H1 (cell line): ENCODE results near the gene ACOT7. TPM values are rescaled to one million over a fixed set of nuclear protein-coding genes. Genes with fewer than 3 reads are reported as not detected.

Experiments used
- CTCF ChIA-PET: fragments of 300-600 bp; sonication (Branson Sonifier 250); formaldehyde crosslinking; loops from one replicate; lab custom pipeline; 2021; ENCODE audit not compliant: partially characterized antibody; lab: Charles Lee
- POLR2A ChIA-PET: fragments of 300-600 bp; sonication (Branson Sonifier 250); formaldehyde crosslinking; loops from one replicate; lab custom pipeline; 2021; ENCODE audit warnings: inconsistent platforms; ENCODE audit not compliant: partially characterized antibody; lab: Charles Lee
- DNase-seq, 2 experiments: peaks; one replicate each; pipeline versions ENCODE4 v3.0.0 to v3.0.0-alpha.2; 2010 to 2022; ENCODE audit warnings: low spot score in 2 of 2, low read depth in 1 of 2, mixed read lengths in 1 of 2
- FAIRE-seq: peaks from 2 replicates; lab custom pipeline; 2011; peaks lifted over from hg19 to GRCh38; lab: Jason Lieb, UNC
- H2AFZ ChIP-seq: 2 replicates; pipeline ENCODE4 v1.8.1; 2012; ENCODE audit warnings: low read length, inconsistent platforms
- H2AK5ac ChIP-seq: 2 replicates; pipeline ENCODE4 v1.6.1; 2013; ENCODE audit warnings: low read depth, low read length
- H2BK120ac ChIP-seq: replicated peaks from 2 replicates; pipeline ENCODE3; 2013; ENCODE audit warnings: low read depth, low read length, inconsistent platforms
- H2BK12ac ChIP-seq: 2 replicates; pipeline ENCODE4 v1.6.1; 2013; ENCODE audit warnings: low read depth, low read length
- H2BK15ac ChIP-seq: 2 replicates; pipeline ENCODE4 v1.6.1; 2013; ENCODE audit warnings: low read length
- H2BK20ac ChIP-seq: 2 replicates; pipeline ENCODE4 v1.6.1; 2013; ENCODE audit warnings: low read length
- H2BK5ac ChIP-seq: 2 replicates; pipeline ENCODE4 v1.6.1; 2013; ENCODE audit warnings: low read depth, low read length
- H3K14ac ChIP-seq: 2 replicates; pipeline ENCODE4 v1.6.1; 2013; ENCODE audit warnings: inconsistent platforms; ENCODE audit not compliant: insufficient read length
- H3K18ac ChIP-seq: 2 replicates; pipeline ENCODE4 v1.6.1; 2013; ENCODE audit warnings: low read length; ENCODE audit errors: extremely low read depth
- H3K23ac ChIP-seq: 2 replicates; pipeline ENCODE4 v1.6.1; 2013; ENCODE audit warnings: inconsistent platforms; ENCODE audit not compliant: insufficient read length
- H3K23me2 ChIP-seq: 2 replicates; pipeline ENCODE4 v1.6.1; 2013; ENCODE audit warnings: low read depth, low read length
- H3K27ac ChIP-seq: 2 replicates; pipeline ENCODE4 v1.6.1; 2011; ENCODE audit warnings: low read depth, low read length, inconsistent platforms
- H3K27me3 ChIP-seq, 4 experiments: replicated peaks in 1 of 4; 1 replicate in 1 of 4; 2 replicates in 3 of 4; pipeline versions ENCODE4 v1.6.1 to v1.8.1; 2011 to 2013; ENCODE audit warnings: low read length in 3 of 4, mild to moderate bottlenecking in 3 of 4, inconsistent platforms in 2 of 4, mixed read lengths in 2 of 4, moderate library complexity in 1 of 4; ENCODE audit not compliant: control insufficient read depth in 3 of 4, insufficient read depth in 3 of 4; ENCODE audit errors: extremely low read depth in 1 of 4
- H3K36me3 ChIP-seq, 4 experiments: 2 replicates each; pipeline versions ENCODE4 v1.6.1 to v1.8.1; 2011 to 2013; ENCODE audit warnings: mild to moderate bottlenecking in 4 of 4, low read length in 3 of 4, moderate library complexity in 2 of 4, control low read depth in 1 of 4, inconsistent platforms in 1 of 4; ENCODE audit not compliant: insufficient read depth in 4 of 4, control insufficient read depth in 2 of 4
- H3K4ac ChIP-seq: replicated peaks from 2 replicates; pipeline ENCODE3; 2013; ENCODE audit warnings: low read length, low read depth, mixed read lengths, inconsistent platforms; ENCODE audit not compliant: insufficient read length
- H3K4me1 ChIP-seq, 4 experiments: replicated peaks in 1 of 4; 1 replicate in 1 of 4; 2 replicates in 3 of 4; pipeline versions ENCODE4 v1.6.1 to v1.8.1; 2011 to 2013; ENCODE audit warnings: low read length in 3 of 4, inconsistent platforms in 2 of 4, mixed read lengths in 1 of 4; ENCODE audit not compliant: insufficient read depth in 4 of 4, control insufficient read depth in 3 of 4
- H3K4me2 ChIP-seq, 2 experiments: 2 replicates each; pipeline versions ENCODE4 v1.6.1 to v1.8.1; 2011 to 2013; ENCODE audit warnings: low read depth in 2 of 2, low read length in 2 of 2, control low read depth in 1 of 2, inconsistent platforms in 1 of 2, mild to moderate bottlenecking in 1 of 2; ENCODE audit not compliant: insufficient read depth in 1 of 2
- H3K4me3 ChIP-seq, 4 experiments: fragments of 200-600, 300-600 bp in 1 of 4; sonication (generic), shearing (Covaris generic), sonication (Bioruptor Twin) in 1 of 4; 2 replicates each; pipeline versions ENCODE4 v1.5.1 to v1.8.1; 2011 to 2016; ENCODE audit warnings: low read length in 4 of 4, low read depth in 3 of 4, control low read depth in 2 of 4, inconsistent platforms in 2 of 4, mild to moderate bottlenecking in 2 of 4, mixed read lengths in 1 of 4, moderate library complexity in 1 of 4; ENCODE audit not compliant: insufficient read depth in 2 of 4; ENCODE audit errors: extremely low read depth in 1 of 4
- H3K56ac ChIP-seq: replicated peaks from 2 replicates; pipeline ENCODE3; 2013; ENCODE audit warnings: low read depth, mild to moderate bottlenecking, mixed read lengths, low read length, inconsistent platforms; ENCODE audit not compliant: insufficient read length
- H3K79me1 ChIP-seq: 2 replicates; pipeline ENCODE4 v1.6.1; 2013; ENCODE audit warnings: low read depth, low read length, control low read depth
- H3K79me2 ChIP-seq, 2 experiments: 2 replicates each; pipeline versions ENCODE4 v1.6.1 to v1.8.1; 2012 to 2013; ENCODE audit warnings: low read length in 2 of 2, mild to moderate bottlenecking in 2 of 2, inconsistent platforms in 1 of 2; ENCODE audit not compliant: insufficient read depth in 2 of 2, control insufficient read depth in 1 of 2
- H3K9ac ChIP-seq, 4 experiments: replicated peaks in 1 of 4; 1 replicate in 1 of 4; 2 replicates in 3 of 4; pipeline versions ENCODE4 v1.6.1 to v1.8.1; 2011 to 2013; ENCODE audit warnings: low read depth in 3 of 4, low read length in 3 of 4, control low read depth in 2 of 4, mild to moderate bottlenecking in 2 of 4, moderate library complexity in 2 of 4, inconsistent platforms in 1 of 4; ENCODE audit errors: extremely low read depth in 1 of 4
- H3K9me3 ChIP-seq, 2 experiments: 2 replicates each; pipeline versions ENCODE4 v1.6.1 to v1.8.1; 2012 to 2013; ENCODE audit warnings: mild to moderate bottlenecking in 2 of 2, moderate library complexity in 2 of 2, control low read depth in 1 of 2, inconsistent platforms in 1 of 2, low read depth in 1 of 2, low read length in 1 of 2, mixed read lengths in 1 of 2; ENCODE audit not compliant: insufficient read depth in 2 of 2
- H4K20me1 ChIP-seq, 2 experiments: replicated peaks in 1 of 2; 2 replicates each; pipeline versions ENCODE3 to v1.8.1; 2011 to 2013; ENCODE audit warnings: inconsistent platforms in 2 of 2, low read length in 2 of 2, mild to moderate bottlenecking in 1 of 2; ENCODE audit not compliant: insufficient read depth in 2 of 2, control insufficient read depth in 1 of 2
- H4K5ac ChIP-seq: 2 replicates; pipeline ENCODE4 v1.6.1; 2013; ENCODE audit warnings: low read length, low read depth, mixed read lengths, inconsistent platforms; ENCODE audit not compliant: insufficient read length
- H4K8ac ChIP-seq: 2 replicates; pipeline ENCODE4 v1.8.0; 2013; ENCODE audit warnings: mild to moderate bottlenecking, moderate library complexity, low read length, inconsistent platforms; ENCODE audit not compliant: insufficient read depth; ENCODE audit errors: extremely low read depth
- H4K91ac ChIP-seq: replicated peaks from 2 replicates; pipeline ENCODE3; 2013; ENCODE audit warnings: low read length, mixed read lengths, inconsistent platforms; ENCODE audit not compliant: insufficient read length
- BACH1 ChIP-seq: IDR thresholded peaks from 2 replicates; pipeline ENCODE4 v1.6.1; 2012; ENCODE audit warnings: low read length, improper control_type of control experiment
- JUN ChIP-seq: IDR thresholded peaks from 2 replicates; pipeline ENCODE4 v1.6.1; 2011; ENCODE audit warnings: low read depth, mild to moderate bottlenecking, improper control_type of control experiment, low read length
- MAX ChIP-seq: IDR thresholded peaks from 2 replicates; pipeline ENCODE4 v1.6.1; 2012; ENCODE audit warnings: inconsistent platforms
- POU5F1 ChIP-seq: IDR thresholded peaks from 2 replicates; pipeline ENCODE4 v1.6.1; 2011; ENCODE audit warnings: low read depth, mild to moderate bottlenecking, low read length, moderate library complexity
- RXRA ChIP-seq: IDR thresholded peaks from 2 replicates; pipeline ENCODE4 v1.6.1; 2011; ENCODE audit warnings: low read depth, mild to moderate bottlenecking, low read length, moderate library complexity; ENCODE audit not compliant: insufficient read depth
- SIX5 ChIP-seq: IDR thresholded peaks from 2 replicates; pipeline ENCODE4 v1.6.1; 2011; ENCODE audit warnings: mild to moderate bottlenecking, low read depth, low read length
- SUZ12 ChIP-seq: fragments of 200-600 bp; sonication (generic); IDR thresholded peaks from 2 replicates; pipeline ENCODE4 v1.6.1; 2012; ENCODE audit warnings: mild to moderate bottlenecking, inconsistent platforms, low read length, moderate library complexity, mixed read lengths
- WGBS, 2 experiments: shearing (Covaris generic) in 1 of 2; methylation state at CpG; one replicate each; pipeline versions ENCODE4 v1.1.6 to v1.1.7; 2013 to 2015; ENCODE audit warnings: low lambda C conversion rate in 2 of 2, mixed read lengths in 2 of 2, inconsistent platforms in 1 of 2, low coverage in 1 of 2, missing lambda C conversion rate in 1 of 2; ENCODE audit not compliant: insufficient replicate concordance in 2 of 2, insufficient coverage in 1 of 2, insufficient read length in 1 of 2; ENCODE audit errors: extremely low coverage in 1 of 2, missing lambda C conversion rate in 1 of 2; 5-methylcytosine and 5-hydroxymethylcytosine counted together
- polyA plus RNA-seq, 7 experiments: library from polyadenylated mRNA; depleted of rRNA in 3 of 7; stranded (reverse) in 5 of 7; unstranded in 2 of 7; fragments of >200 nt in 5 of 7; fragments of 200-250 nt in 2 of 7; gene quantifications; 1 replicate in 5 of 7; 2 replicates in 1 of 7; 4 replicates in 1 of 7; pipeline versions ENCODE4 v1.2.1 to v1.2.3, GENCODE V29; 2011 to 2013; ENCODE audit warnings: missing spikeins in 2 of 7, mixed read lengths in 2 of 7
- total RNA-seq: library from RNA; stranded (reverse); fragmentation: NEBNext Ultra II Directional; extraction: Animal tissue kit (Norgen Biotek cat#: 25700); gene quantifications from 2 replicates; pipeline ENCODE4 v1.2.1, GENCODE V29; 2021
- TF ChIP-seq, protein P1 (sequence below): IDR thresholded peaks from 2 replicates; pipeline ENCODE4 v1.6.1; 2011; ENCODE audit warnings: low read length, improper control_type of control experiment

Gene ACOT7
- total and polyA plus RNA-seq, 2 of the 8 experiments (the other 6 are each of a cell fraction or from before 2014, with no cell fraction given): 151 to 214 TPM

DNA sequence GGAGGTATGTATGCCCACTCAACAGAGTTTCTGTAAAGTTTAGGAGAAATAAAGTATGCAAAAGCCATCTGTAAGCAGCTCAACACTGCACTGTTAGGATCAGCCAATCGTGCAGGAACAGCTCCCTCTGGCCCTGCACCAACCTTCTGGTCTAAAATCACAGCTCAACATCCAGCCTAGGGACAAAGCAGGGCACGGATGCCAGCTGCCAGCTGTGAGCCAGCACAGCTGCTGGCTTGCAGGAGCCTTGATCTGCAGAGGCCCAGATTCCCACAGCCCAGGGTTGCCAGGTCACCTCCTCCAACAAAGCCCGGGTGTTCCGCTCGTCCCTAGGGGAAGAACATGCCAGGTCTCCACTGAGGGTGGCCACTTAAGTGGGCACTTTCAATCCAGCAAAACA lies 8.6 kb downstream of the ACOT7 start:
- H3K14ac ChIP-seq: no peak overlapping the region
- H4K91ac ChIP-seq: peak overlapping the region; percentile 54
- ChIA-PET CTCF (interaction anchor here (1.0 to 58.4 kb wide), 6 partner anchors 7 to 139 kb away, joined by 3 to 1769 read pairs (median 8); no protein-coding TSS in a partner anchor), POLR2A (interaction anchor here (0.7 to 3.7 kb wide), 8 partner anchors 9 to 145 kb away, joined by 3 to 26 read pairs (median 4); partner anchors contain the start of genes ACOT7 and HES2)
- no peaks in the 10 kb centered on the region; the same call in 1 of the 2 replicates for H3K23me2 ChIP-seq
- peak overlapping the region; percentile 89; the same call in 1 of the 2 replicates for H2BK15ac ChIP-seq
- FAIRE-seq: no peak
- H4K5ac ChIP-seq: no peak overlapping the region
- DNase-seq: no peak
- no peak overlapping the region for H2BK120ac ChIP-seq
- peak overlapping the region; percentile 90 for H2BK20ac ChIP-seq
- H2AK5ac ChIP-seq: peak overlapping the region; percentile 89; the same call in 1 of the 2 replicates
- H3K4me2 ChIP-seq: peak overlapping the region; percentile 59 to 66
- H3K18ac ChIP-seq: peak overlapping the region; percentile 97
- H3K79me1 ChIP-seq: peaks cover 7% of the 10 kb centered on the region
- H3K4me3 ChIP-seq: peak overlapping the region in 1 of 4 experiments; percentile 42; a peak in 1 of 8 replicates
- H3K4ac ChIP-seq: no peak overlapping the region
- peak overlapping the region; percentile 95 for H2BK12ac ChIP-seq
- no peak overlapping the region for H3K56ac ChIP-seq
- H4K20me1 ChIP-seq: peaks cover 0 to 4% of the 10 kb centered on the region in 2 experiments
- no peak overlapping the region for H3K23ac ChIP-seq
- peak overlapping the region; percentile 83; the same call in 1 of the 2 replicates for H3K27ac ChIP-seq
- peak overlapping the region; percentile 97 for H2BK5ac ChIP-seq
- H3K79me2 ChIP-seq: peaks cover 8 to 80% of the 10 kb centered on the region in 2 experiments
- H3K27me3 ChIP-seq: no peaks in the 10 kb centered on the region
- H3K9ac ChIP-seq: no peak overlapping the region; a peak in 1 of 7 replicates
- 87% methylated on average over 5 of the region's 5 CpGs; no CpG with 5 or more reads in 1 of the 2 experiments for WGBS, 2 experiments
- H2AFZ ChIP-seq: no peak overlapping the region
- no peaks in the 10 kb centered on the region for H3K36me3 ChIP-seq
- peak overlapping the region; percentile 90; the same call in 1 of the 2 replicates for H4K8ac ChIP-seq
- H3K9me3 ChIP-seq: no peaks in the 10 kb centered on the region
- peaks cover 14 to 26% (median 19%) of the 10 kb centered on the region in 4 experiments for H3K4me1 ChIP-seq
- no peak for TF ChIP-seq RXRA
- TF ChIP-seq SIX5: no peak
- TF ChIP-seq JUN: no peak
- TF ChIP-seq, protein P1, sequence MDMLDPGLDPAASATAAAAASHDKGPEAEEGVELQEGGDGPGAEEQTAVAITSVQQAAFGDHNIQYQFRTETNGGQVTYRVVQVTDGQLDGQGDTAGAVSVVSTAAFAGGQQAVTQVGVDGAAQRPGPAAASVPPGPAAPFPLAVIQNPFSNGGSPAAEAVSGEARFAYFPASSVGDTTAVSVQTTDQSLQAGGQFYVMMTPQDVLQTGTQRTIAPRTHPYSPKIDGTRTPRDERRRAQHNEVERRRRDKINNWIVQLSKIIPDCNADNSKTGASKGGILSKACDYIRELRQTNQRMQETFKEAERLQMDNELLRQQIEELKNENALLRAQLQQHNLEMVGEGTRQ: no peak
- TF ChIP-seq POU5F1: no peak
- TF ChIP-seq MAX: no peak
- TF ChIP-seq BACH1: no peak
- TF ChIP-seq SUZ12: no peak
